H7 (cell line): ENCODE data around the gene HDAC4. TPM values are rescaled to one million over a fixed set of nuclear protein-coding genes. Genes with fewer than 3 reads are reported as not detected.

ENCODE experiments used
- DNase-seq: peaks from one replicate; pipeline ENCODE4 v3.0.0; 2012
- H3K27me3 ChIP-seq: 2 replicates; pipeline ENCODE4 v1.6.0; 2011; ENCODE audit warnings: mild to moderate bottlenecking, low read length; ENCODE audit not compliant: control insufficient read depth, insufficient read depth
- H3K36me3 ChIP-seq: replicated peaks from 2 replicates; pipeline ENCODE4 v1.5.1; 2011; ENCODE audit warnings: low read length; ENCODE audit not compliant: control insufficient read depth, insufficient read depth
- H3K4me3 ChIP-seq: 2 replicates; pipeline ENCODE4 v1.5.1; 2011; ENCODE audit warnings: low read depth, mild to moderate bottlenecking, control low read depth, low read length, moderate library complexity; ENCODE audit not compliant: insufficient read depth
- total RNA-seq: library from RNA; depleted of rRNA; stranded (reverse); fragments of >200 nt; shearing (Covaris generic); gene quantifications from 2 replicates; pipeline ENCODE4 v1.2.3, GENCODE V29; 2014

Gene HDAC4
- total RNA-seq, 1 experiment from 2014 or later = 18.1 TPM

GRCh38 chr2:239124152-239124899, 276.5 kb downstream of the HDAC4 start:
- DNase-seq = no peak
- Histone ChIP-seq H3K36me3 (peaks cover 5% of the 10 kb centered on the region), H3K4me3 (no peak overlapping the region), H3K27me3 (no peaks in the 10 kb centered on the region)

- Histone ChIP-seq H3K27me3 (no peaks in the 10 kb centered on the region), H3K36me3 (peaks cover 5% of the 10 kb centered on the region), H3K4me3 (no peak overlapping the region)
- DNase-seq = no peak
Measured at GRCh38 chr2:239122421-239123110, 278.3 kb downstream of the HDAC4 start.

GRCh38 chr2:239121600-239122012, 279.2 kb downstream of the HDAC4 start:
- no peak for DNase-seq
- Histone ChIP-seq H3K4me3 (no peak overlapping the region), H3K36me3 (peaks cover 5% of the 10 kb centered on the region), H3K27me3 (no peaks in the 10 kb centered on the region)

- no peak overlapping the region for H3K4me3 ChIP-seq
- H3K36me3 ChIP-seq = peaks cover 5% of the 10 kb centered on the region
Measured at GRCh38 chr2:239120664-239121063, 280.2 kb downstream of the HDAC4 start.

GRCh38 chr2:239119346-239120126, 281.3 kb downstream of the HDAC4 start:
- peak; percentile 74 for DNase-seq
- Histone ChIP-seq H3K27me3 (no peaks in the 10 kb centered on the region), H3K36me3 (no peaks in the 10 kb centered on the region; the same call in 1 of the 2 replicates), H3K4me3 (no peak overlapping the region)

More at GRCh38 chr2:239120664-239121063, 280.2 kb downstream of the HDAC4 start:
- DNase-seq = no peak
- no peaks in the 10 kb centered on the region for H3K27me3 ChIP-seq

- no peak overlapping the region for H3K4me3 ChIP-seq
- DNase-seq = no peak
- H3K36me3 ChIP-seq = no peaks in the 10 kb centered on the region
- H3K27me3 ChIP-seq = no peaks in the 10 kb centered on the region
Measured at GRCh38 chr2:239118675-239119211, 282.1 kb downstream of the HDAC4 start.

GRCh38 chr2:239118264-239118663, 282.6 kb downstream of the HDAC4 start:
- H3K4me3 ChIP-seq = no peak overlapping the region
- no peak for DNase-seq
- no peaks in the 10 kb centered on the region for H3K27me3 ChIP-seq
- H3K36me3 ChIP-seq = no peaks in the 10 kb centered on the region

GRCh38 chr2:239117831-239118230, 283.0 kb downstream of the HDAC4 start:
- DNase-seq = no peak
- Histone ChIP-seq H3K36me3 (no peaks in the 10 kb centered on the region), H3K4me3 (no peak overlapping the region), H3K27me3 (no peaks in the 10 kb centered on the region)

GRCh38 chr2:239116456-239117246, 284.2 kb downstream of the HDAC4 start:
- Histone ChIP-seq H3K36me3 (no peaks in the 10 kb centered on the region), H3K4me3 (no peak overlapping the region), H3K27me3 (no peaks in the 10 kb centered on the region)
- no peak for DNase-seq

- no peak overlapping the region for H3K4me3 ChIP-seq
- H3K36me3 ChIP-seq = no peaks in the 10 kb centered on the region
- DNase-seq = no peak
Measured at GRCh38 chr2:239115616-239116015, 285.2 kb downstream of the HDAC4 start.

GRCh38 chr2:239114616-239115265, 286.1 kb downstream of the HDAC4 start:
- DNase-seq = no peak
- Histone ChIP-seq H3K36me3 (no peaks in the 10 kb centered on the region), H3K4me3 (no peak overlapping the region), H3K27me3 (no peaks in the 10 kb centered on the region)

More at GRCh38 chr2:239115616-239116015, 285.2 kb downstream of the HDAC4 start:
- no peaks in the 10 kb centered on the region for H3K27me3 ChIP-seq

- Histone ChIP-seq H3K27me3 (no peaks in the 10 kb centered on the region), H3K4me3 (no peak overlapping the region)
- no peak for DNase-seq
Measured at GRCh38 chr2:239114119-239114581, 286.7 kb downstream of the HDAC4 start.

GRCh38 chr2:239113615-239114014, 287.2 kb downstream of the HDAC4 start:
- H3K4me3 ChIP-seq = no peak overlapping the region
- DNase-seq = no peak
- no peaks in the 10 kb centered on the region for H3K36me3 ChIP-seq
- H3K27me3 ChIP-seq = no peaks in the 10 kb centered on the region

More at GRCh38 chr2:239114119-239114581, 286.7 kb downstream of the HDAC4 start:
- no peaks in the 10 kb centered on the region for H3K36me3 ChIP-seq
